ENCODE results near the gene STARD3.
"Not testable (repeated sequence)": the region's sequence is repeated elsewhere in the genome, so short reads cannot be mapped to it uniquely, and the experiment has no call there.

The STARD3 gene

DNA sequence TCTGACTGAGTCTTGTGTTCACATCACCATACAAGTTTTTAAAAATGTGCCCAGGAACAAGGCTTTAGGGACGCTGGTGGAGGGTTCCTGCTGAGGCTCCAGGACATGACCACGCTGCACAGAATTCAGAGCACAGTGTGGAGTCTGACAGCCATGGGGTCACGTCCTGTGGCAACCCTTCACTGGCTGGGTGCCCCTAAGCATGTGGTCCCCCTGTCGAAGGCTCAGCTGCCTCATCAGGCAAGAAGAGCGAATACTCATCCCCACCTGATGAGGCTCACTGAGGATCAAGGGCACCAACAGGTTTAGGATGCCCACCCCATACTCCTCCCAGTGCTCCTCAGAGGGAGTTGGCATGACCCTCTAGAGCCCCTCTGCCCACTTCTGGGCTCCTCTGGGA is 37.2 kb downstream of the STARD3 start:
- DNase-seq, result no peak

DNA sequence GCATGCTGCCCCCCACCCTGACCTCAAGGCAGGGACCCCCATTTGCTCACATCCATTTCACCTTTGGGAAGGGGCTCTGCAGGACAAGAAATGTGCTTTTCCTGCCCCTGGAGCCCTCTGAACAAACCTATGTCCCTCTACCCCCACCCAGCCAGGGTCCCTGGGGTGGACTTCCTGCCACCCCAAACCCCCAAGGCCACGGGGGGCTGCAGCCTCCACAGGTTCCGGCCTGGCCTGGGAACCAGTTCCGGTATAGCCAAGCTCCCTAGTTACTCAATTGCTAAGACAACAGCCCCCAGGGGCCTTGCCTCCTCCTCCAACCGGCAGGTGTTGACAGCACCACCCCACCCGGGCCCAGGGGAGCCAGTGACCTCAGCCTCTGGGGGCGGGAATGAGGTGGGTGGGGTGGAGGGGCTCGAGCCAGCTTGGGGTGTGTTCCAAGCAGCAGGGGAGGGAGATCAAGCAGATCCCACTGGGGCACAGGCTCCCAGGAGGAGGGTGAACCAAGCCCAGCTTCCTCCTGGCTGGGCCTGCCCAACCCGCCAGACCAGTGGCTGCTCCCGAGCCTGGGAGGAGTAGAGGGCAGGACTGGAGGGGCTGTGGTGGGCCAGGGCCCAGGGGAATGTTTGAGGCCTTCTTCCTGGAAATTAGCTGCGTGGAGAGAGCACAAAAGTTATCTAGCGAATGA is 37.9 kb downstream of the STARD3 start:
- peak; percentile 62 for DNase-seq

DNA sequence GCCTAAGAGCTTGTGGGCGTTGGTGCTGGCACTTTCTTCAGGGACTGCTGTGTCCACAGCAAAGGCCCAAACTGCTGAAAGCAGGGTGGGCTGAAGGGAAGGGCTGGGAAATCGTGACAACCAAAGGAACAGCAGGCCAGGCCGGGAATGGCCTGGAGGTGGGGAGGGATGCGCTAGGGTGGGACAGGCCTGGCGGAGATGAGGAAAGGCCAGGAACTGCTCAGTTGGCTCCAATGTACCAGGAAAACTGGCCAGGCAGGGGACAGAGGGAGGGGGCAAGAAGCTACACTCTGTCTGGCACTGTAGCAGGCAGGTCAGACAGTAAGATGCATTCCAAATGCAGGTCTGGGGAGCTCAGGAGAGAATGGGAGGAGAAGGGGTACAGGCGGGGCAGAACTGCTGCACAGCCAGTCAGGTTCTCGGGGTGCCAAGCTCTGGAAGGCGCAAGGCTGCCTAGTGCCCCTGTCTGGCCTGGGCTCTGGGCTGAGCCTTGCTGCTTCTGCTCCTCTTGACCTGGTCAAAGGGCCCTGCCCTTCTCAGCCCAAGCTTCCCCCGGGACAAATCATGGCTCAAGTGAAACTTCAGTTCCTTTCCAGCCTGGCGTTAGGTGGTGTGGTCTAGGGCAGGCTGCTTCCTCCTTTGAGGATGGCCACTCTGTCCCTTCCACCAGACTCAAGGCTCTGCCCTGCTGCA is 38.6 kb downstream of the STARD3 start:
- no peak for DNase-seq

DNA sequence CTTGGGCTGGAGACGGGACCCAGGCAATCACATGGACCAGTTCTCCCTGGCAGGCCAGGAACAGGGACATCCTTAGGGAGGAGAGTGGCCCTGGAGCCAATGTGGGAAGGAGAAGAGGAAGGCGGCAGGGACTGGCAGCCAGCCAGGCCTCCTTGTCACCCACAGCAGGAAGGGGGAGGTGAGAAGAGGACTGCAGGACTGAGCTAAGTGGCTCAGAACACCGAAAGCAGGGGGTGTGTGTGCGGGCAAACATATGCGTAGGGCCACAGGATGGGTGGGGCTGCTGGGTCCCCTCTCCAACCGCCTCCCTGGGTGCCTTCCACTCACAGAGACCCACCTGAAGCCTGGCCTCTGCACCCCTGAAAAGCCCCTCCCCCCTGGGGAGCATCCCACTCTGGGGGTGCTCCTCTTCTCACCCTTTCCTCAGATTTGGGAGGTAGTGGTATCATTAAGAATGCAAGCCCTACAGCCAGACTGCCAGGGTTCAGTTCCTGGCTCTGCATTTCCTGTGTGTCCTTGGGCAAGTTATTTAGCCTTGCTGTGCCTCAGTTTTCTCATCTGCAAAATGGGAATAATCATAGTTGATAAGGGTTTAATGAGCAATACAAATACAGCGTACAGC is 39.4 kb downstream of the STARD3 start:
- peak; percentile 90 for DNase-seq

DNA sequence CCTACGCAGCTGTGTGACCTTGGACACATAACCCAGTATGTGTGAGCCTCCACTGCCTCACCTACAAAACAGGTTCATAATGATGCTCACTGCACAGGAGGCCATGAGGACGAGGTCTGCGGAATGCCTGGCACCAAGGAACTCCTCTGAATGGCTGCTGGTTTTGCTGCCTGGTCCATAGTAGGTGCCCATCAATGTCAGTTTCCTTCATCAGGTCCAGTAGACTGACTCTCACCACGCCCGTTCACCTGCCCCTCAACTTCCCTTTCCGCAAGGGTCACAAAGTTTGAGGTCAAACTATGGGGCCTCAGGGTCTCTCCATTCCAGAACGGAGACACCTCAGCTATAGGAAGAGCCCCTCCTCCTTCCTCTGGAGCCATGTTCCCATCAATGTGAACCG is 40.1 kb downstream of the STARD3 start:
- no peak for DNase-seq

DNA sequence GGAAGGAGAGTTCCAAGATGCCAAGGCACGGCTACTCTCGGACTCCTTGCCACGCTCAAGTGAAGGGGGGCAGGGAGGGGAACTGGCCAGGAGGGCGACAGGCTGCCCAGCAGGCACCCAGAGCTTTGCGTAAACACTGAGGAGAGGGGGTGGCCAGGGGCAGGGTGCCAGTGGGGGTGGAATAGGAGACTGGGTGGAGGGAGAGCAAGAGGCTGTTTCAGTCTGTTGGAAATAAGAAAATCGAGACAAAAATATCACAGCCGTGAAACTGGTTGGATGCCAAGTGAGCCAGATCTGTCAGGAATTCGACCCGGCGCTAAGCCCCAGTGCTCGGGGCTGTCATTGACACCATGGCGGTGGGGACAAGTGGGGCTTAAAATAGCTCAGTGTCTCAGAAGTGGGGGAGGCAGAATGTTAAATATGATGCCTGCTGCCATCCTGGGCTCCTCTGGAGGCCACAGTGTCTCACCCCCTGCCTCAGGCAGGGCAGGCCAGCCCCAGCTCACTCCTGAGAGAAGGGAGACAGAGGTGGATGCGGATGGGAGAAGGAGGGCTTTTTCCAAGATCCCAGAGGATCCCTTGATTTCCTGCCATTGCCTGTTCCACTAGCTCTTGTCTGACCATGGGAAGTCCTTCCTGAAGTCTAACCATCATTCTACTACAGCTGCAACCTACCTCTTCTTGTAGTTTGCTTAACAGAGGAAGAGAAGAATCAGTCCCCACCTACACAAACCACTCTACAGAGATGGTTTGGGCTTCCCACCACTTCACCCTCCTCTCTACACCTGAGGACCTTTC is 40.8 kb downstream of the STARD3 start:
- no peak for DNase-seq

DNA sequence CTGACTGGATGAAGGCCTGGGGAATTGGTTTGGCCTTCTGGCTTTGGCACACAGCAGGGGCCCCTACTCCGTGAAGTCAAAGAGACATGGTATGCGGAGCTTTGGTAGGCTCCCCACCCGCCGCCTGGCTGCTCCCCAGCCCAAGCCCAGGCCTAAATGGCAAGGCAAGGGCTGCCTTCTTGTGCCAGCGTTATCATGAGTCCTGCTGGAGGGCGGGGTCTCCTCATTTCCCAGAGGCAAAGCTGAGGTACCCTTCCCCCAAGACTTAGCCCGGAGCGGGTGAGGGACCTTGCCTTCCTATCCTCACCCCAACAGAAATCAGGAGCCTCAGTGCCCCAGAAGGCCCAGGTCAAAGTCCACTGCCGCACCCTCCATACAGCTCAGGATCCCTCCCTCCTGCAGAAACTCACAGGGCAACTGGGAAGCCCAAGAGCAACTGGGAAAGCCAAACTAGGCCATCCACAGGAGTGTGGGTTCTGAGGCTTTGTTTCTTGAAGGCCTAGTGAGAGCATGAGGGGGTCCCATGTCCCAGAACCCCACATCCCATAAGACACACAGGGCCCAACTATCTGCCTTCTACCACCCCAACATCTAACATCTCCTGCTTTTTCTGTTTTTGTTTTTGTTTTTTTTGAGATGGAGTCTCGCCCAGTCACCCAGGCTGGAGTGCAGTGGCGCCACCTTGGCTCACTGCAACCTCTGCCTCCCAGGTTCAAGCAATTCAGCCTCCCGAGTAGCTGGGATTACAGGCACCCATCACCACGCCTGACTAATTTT is 41.6 kb downstream of the STARD3 start:
- DNase-seq, result no peak

DNA sequence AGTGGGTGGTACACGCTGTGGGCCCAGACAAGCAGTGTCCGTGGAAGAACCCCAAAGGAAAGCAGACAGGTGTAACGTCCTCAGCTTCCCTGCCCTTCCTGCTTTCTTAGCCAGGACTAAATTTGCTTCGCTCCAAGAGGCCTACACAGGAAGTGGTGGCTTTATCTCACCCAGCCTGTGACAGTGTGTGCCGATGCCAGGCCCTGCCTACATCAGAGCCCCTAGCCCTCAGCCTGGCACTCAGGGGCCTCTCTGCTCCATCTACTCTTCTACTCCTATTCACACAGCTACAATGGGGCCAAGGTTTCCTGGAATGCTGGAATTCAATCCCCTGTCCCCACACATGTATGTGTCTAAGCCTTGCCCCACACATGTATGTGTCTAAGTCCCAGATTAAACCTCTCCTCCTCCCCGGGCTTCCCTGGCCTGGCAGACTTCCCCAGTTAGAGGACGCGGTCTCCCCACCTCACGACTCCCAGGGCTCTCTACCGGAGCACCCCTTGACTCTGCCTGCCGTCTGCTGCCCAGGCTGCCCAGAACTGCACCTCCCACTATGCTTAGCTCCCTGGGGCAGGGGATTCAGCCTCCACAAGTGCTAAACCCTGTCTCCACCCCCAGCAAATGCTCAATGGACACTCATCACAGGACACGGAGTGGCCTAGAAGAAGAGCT is 42.7 kb downstream of the STARD3 start:
- peak; percentile 94 for DNase-seq

DNA sequence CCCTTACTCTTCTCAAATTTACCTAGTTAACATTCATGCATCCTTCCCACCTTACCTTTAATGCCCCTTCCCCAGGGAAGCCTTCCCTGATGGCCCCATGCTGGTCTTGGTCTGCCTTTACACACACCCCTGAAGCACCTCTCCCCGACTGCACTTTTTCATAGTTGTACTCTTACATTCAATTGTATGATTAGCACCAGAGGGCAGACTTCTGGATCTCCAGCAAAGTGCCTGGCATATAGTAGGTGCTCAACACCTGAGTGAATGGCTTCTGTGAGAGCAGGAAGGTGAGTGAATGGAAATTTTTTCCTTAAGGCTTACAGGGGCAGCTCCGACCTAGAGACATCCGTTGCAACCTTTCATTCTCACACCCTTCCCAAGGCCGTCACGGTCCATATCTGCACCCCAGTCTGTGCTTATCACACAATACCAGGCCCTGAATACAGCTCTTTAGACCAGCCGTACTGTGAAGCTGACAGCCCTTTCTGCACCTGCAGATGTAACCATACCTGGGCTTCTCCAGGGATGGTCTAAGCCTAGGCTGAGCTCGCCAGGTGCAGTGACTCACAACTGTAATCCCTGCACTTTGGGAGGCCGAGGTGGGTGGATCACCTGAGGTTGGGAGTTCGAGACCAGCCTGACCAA is 46.5 kb downstream of the STARD3 start:
- peak; percentile 81 for DNase-seq

DNA sequence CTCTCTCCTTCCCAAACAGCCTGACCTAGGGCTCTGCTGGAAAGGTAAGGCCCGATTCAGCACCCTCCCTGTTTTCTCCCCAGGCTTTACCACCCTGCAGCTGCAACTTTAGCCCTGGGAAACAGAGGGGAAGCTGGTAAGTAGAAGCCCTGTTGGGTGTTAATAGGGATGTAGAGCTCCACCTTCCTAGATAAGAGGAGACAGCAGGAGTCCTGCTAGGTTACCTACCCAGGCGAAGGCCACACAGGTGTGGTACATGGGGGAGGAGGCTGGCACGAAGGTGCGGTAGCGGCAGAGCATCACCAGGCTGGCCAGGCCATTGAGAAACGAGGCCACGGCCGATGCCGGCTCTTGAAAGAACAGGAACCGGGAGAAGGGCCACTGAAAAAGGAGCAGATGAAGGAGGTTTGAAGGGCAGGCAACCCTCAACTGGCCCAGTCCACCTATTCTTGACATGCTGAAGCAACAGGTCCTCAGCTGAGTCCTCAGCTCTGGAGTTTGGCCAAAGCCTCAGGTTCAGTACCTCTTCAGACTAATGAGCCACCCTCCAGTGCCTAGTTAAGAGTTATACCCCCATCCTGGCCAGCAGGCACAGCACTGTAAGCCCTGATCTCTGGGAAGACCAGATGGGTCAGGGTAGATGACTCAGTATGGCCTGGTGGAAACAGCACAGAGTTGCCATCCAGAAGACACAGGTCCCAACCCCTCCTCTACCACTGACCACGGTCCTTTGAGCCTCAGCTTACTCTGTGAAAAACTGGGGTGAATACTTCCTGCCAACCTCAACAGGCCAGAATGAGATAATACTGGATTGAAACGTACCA is 47.6 kb downstream of the STARD3 start:
- no peak for DNase-seq

DNA sequence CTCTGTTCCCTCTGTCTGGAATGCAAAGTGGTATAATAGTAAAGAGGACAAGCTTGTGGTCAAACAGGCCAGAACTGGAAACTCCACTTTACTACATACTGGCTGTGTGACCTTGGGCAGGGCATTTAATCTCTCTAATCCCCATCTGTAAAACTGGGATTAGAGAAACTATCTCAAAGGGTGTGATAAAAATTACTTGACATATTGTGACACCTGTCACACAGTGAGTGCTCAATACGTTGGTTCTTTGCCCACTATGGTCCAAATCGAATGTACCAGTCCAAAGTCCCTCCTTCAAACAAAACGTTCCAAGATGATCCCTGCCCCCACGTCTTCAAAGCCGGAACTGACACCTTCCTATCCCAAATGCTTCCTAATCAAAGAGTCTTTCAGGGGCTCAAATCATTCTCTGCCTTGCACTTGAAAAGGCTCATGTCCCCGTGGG is 50.2 kb downstream of the STARD3 start:
- no peak for DNase-seq

DNA sequence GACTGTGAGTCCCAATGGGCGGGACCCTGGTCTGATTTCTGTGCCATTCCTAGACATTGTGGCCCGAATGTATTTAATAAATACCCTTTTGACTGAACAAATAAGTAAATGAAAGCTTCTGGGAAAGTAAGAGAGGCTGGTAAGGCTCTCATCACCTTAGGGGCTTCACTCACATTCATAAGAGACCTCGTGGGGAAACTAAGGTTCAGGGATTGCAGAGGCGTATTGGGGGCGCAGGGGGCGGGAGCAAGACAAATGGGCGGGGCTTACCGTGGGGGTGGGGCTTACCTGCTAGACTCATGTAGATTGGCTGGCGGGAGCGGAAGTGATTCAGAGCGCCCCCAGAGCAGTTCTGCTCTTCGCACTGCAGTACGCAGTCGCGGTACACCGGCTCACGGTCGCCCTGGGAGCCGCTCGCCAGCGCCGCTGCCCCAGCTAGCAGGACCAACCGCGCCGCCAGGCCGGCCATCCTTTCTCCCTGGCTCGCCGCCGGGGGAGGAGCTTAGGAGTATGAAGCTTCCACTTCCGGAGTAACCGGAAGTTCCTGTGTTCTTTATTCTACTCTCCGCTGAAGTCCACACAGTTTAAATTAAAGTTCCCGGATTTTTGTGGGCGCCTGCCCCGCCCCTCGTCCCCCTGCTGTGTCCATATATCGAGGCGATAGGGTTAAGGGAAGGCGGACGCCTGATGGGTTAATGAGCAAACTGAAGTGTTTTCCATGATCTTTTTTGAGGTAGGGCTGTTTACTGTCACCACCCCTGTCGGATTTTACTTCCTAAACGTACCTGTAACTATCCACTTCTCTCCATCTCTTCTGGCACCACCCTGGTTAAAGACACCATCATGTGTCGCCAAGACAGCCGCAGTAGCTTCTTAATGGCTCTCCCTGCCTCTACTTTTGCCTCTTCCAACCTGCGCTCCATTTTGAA is 50.9 kb downstream of the STARD3 start, which contains the start of gene PGAP3:
PGAP3 (minus strand) TSS at position 512 of the 929 bp plus-strand sequence; CDS start at position 469, 43 bp downstream.
- peak; percentile 97 for DNase-seq

DNA sequence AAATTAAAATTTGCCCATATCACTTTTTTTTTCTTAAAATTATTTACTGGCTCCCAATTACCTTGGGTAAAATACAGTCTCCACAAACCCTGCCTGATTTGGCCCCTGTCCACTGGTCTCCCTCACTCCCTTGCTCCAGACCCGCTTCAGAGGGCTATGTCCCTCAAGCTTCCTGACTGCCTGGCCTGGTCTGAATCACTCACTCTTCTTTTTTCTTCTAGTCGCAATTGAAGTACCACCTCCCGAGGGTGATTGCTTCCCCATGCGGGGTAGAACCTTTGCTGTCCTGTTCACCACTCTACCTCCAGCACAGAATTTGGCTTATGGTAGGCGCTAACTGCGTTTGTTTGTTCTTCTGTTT is 51.5 kb downstream of the STARD3 start:
- DNase-seq, result no peak

DNA sequence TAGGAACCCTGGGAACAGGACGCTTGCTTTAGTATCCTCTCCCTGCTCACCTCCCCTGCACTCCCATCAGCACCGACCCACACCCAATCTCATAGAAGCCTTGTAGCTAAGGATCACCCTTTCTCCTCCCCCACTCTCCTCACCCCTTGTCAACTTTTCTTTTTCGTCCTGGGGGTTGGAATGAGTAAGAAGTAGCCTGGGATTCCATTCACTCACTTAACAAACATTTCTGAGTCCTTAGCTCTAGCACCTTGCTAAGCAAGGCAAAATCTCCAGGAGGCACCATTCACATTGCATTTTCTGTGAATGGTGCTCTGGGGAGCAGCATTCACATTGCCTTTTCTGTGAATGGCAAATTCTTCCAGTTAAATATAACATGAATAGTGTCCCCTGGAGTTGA is 52.0 kb downstream of the STARD3 start:
- no peak for DNase-seq

DNA sequence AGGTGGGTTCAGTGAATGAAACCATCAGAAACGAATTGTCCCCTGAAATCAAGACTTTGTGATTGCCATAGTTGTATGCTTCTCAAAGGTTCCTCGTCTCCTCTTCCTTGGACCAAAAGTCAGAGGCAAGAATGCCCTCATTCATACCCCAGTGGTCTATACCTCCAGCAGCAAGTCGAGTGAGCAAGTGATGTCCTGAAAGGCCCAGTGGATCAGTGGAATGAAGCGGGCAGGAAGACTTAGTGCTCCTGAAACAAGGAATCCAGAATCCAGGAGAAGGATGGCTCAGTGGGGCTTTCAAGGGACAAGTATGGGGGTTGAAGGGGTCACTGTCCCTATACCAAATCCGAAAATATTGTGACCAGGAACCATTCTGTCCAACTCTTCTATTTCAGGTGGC is 57.6 kb downstream of the STARD3 start:
- no peak for DNase-seq

DNA sequence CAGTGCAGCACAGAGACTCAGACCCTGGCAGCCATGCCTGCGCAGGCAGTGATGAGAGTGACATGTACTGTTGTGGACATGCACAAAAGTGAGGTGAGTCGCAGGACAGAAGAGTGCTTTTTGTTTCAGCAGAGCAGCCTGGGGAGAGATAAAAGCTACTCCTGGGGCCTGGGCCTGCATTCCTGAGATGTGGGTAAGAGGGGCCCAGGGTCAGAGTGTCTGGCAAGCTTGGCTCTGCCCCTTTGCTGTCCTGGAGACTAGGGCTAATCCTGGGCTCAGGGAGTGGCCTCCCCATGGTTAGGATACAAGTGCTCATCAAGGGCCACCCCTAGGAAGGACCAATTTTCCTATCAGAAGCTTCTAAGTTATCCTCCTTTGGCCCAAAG is 58.1 kb downstream of the STARD3 start:
- no peak for DNase-seq

DNA sequence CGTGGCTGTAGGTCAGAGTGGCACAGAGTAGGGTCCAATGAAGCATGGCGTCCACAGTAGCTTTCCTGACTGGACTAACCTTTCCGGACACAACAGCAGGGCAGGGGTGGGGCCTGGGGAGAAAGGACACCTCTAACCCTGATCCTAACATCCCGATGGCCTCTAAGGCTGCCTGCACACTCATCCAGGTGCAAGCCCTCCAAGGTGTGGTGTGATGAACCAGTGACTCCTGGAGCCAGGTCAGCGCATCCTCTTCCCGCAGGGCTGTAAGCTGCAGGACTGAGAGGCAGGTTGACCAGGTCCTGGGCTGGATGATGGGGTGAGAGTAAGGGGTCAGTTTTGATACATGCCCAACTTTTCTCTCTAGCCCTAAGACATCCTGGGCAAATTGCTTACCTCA is 59.8 kb downstream of the STARD3 start:
- DNase-seq, result no peak

DNA sequence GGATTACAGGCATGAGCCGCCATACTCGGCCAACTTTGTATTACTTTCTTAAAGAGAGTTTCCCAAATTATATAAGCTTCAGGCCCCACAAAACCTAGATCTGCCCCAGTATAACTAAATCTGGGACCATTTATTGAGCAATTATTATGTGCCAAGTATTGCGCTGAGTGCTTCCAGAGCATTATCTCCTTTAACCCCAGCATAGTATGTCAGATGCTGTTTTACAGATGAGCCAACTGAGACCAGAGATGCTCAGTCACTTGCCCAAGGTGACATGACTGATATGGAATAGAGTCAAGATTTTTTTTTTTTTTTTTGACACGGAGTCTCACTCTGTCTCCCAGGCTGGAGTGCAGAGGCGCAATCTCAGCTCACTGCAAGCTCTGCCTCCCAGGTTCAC is 61.0 kb downstream of the STARD3 start:
- DNase-seq, result no peak

DNA sequence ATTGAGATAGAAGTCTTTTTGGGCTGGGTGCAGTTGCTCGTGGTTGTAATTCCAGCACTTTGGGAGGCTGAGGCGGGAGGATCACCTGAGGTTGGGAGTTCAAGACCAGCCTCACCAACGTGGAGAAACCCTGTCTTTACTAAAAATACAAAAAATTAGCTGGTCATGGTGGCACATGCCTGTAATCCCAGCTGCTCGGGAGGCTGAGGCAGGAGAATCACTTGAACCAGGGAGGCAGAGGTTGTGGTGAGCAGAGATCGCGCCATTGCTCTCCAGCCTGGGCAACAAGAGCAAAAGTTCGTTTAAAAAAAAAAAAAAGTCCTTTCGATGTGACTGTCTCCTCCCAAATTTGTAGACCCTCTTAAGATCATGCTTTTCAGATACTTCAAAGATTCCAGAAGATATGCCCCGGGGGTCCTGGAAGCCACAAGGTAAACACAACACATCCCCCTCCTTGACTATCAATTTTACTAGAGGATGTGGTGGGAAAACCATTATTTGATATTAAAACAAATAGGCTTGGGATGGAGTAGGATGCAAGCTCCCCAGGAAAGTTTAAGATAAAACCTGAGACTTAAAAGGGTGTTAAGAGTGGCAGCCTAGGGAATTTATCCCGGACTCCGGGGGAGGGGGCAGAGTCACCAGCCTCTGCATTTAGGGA is 62.3 kb downstream of the STARD3 start:
- not testable (repeated sequence) for DNase-seq

All from hematopoietic multipotent progenitor cell treated with erythropoietin and hydrocortisone succinate and interleukin-3 and kit ligand, for 4 days (in vitro differentiated cells).